Measurements from ENCODE around the gene SCN4A.

SCN4A gene

GRCh38 chr17:63954402-63955063 lies 18.2 kb downstream of the SCN4A start:
- no peak for DNase-seq

- no peak for DNase-seq
These were observed 21.5 kb downstream of the SCN4A start for GRCh38 chr17:63950940-63951907.

- DNase-seq, result no peak
These were observed 23.0 kb downstream of the SCN4A start for GRCh38 chr17:63949576-63950250.

GRCh38 chr17:63948521-63948920 lies 24.2 kb downstream of the SCN4A start:
- DNase-seq, result no peak

GRCh38 chr17:63947711-63948330 lies 24.9 kb downstream of the SCN4A start:
- no peak for DNase-seq

- DNase-seq, result peak; percentile 20
These were observed 26.0 kb downstream of the SCN4A start for GRCh38 chr17:63946440-63947363.

- DNase-seq, result no peak
These were observed 26.8 kb downstream of the SCN4A start for GRCh38 chr17:63945784-63946439.

- no peak for DNase-seq
These were observed 27.8 kb downstream of the SCN4A start for GRCh38 chr17:63944736-63945499.

- no peak for DNase-seq
These were observed 29.0 kb downstream of the SCN4A start for GRCh38 chr17:63943745-63944144.

GRCh38 chr17:63942309-63942985 lies 30.3 kb downstream of the SCN4A start:
- DNase-seq, result no peak

- DNase-seq, result no peak
These were observed 31.0 kb downstream of the SCN4A start for GRCh38 chr17:63941751-63942150.

GRCh38 chr17:63941162-63941561 lies 31.6 kb downstream of the SCN4A start:
- DNase-seq, result no peak

GRCh38 chr17:63940584-63940983 lies 32.1 kb downstream of the SCN4A start:
- DNase-seq, result no peak

GRCh38 chr17:63939884-63940283 lies 32.8 kb downstream of the SCN4A start:
- DNase-seq, result no peak

- DNase-seq, result no peak
These were observed 33.3 kb downstream of the SCN4A start for GRCh38 chr17:63939401-63939800.

GRCh38 chr17:63937920-63938319 lies 34.8 kb downstream of the SCN4A start:
- no peak for DNase-seq

GRCh38 chr17:63937319-63937718 lies 35.4 kb downstream of the SCN4A start:
- DNase-seq, result no peak

GRCh38 chr17:63934183-63935112 lies 38.3 kb downstream of the SCN4A start:
- no peak for DNase-seq

- DNase-seq, result no peak
These were observed 39.1 kb downstream of the SCN4A start for GRCh38 chr17:63933598-63933997.
